ENCODE results near the gene PALD1. TPM values are rescaled to one million over a fixed set of nuclear protein-coding genes. Genes with fewer than 3 reads are reported as not detected.

PALD1 gene
- total and polyA plus RNA-seq, 4 donors: 3.9 to 11.5 (median 8.2) TPM

GRCh38 chr10:70515035-70515667 lies 36.6 kb downstream of the PALD1 start:
- no peak for DNase-seq
- Histone ChIP-seq H3K9me3 (ENCODE audit: control insufficient read depth, low read length) (no peaks in the 10 kb centered on the region), H3K27me3 (ENCODE audit: control insufficient read depth in 1 of 2, insufficient read depth in 2 of 2, low read length in 1 of 2) (no peaks in the 10 kb centered on the region), H3K4me3 (ENCODE audit: low read length in 2 of 2) (no peak overlapping the region), H3K36me3 (ENCODE audit: control insufficient read depth in 1 of 2, insufficient read depth in 2 of 2, low read length in 1 of 2) (no peaks in the 10 kb centered on the region), H3K27ac (ENCODE audit: low read depth in 1 of 2, low read length in 2 of 2) (no peak overlapping the region), H3K4me1 (ENCODE audit: control insufficient read depth in 1 of 2, insufficient read depth in 2 of 2, low read length in 2 of 2) (no peaks in the 10 kb centered on the region)
- WGBS, 2 donors: 93 to 95% methylated on average over 8 of the region's 8 CpGs
- no peak for ATAC-seq (ENCODE audit: low FRiP score)
- intact Hi-C loops (cut with DNase I): no loop called here

- Histone ChIP-seq H3K4me3 (ENCODE audit: low read length in 2 of 2) (no peak overlapping the region), H3K4me1 (ENCODE audit: control insufficient read depth in 1 of 2, insufficient read depth in 2 of 2, low read length in 2 of 2) (no peaks in the 10 kb centered on the region), H3K27ac (ENCODE audit: low read depth in 1 of 2, low read length in 2 of 2) (no peak overlapping the region), H3K27me3 (ENCODE audit: control insufficient read depth in 1 of 2, insufficient read depth in 2 of 2, low read length in 1 of 2) (no peaks in the 10 kb centered on the region), H3K9me3 (ENCODE audit: control insufficient read depth, low read length) (no peaks in the 10 kb centered on the region), H3K36me3 (ENCODE audit: control insufficient read depth in 1 of 2, insufficient read depth in 2 of 2, low read length in 1 of 2) (no peaks in the 10 kb centered on the region)
- no peak for DNase-seq
- WGBS, 2 donors: 89 to 91% methylated on average over 5 of the region's 5 CpGs
- ATAC-seq (ENCODE audit: low FRiP score): no peak
- intact Hi-C loops (cut with DNase I): no loop called here
Observed at GRCh38 chr10:70518695-70519094, 40.1 kb downstream of the PALD1 start.

- 81 to 86% methylated on average over 6 of the region's 6 CpGs for WGBS, 2 donors
- intact Hi-C loops (cut with DNase I): no loop called here
- Histone ChIP-seq H3K27ac (ENCODE audit: low read depth in 1 of 2, low read length in 2 of 2) (no peak overlapping the region), H3K9me3 (ENCODE audit: control insufficient read depth, low read length) (no peaks in the 10 kb centered on the region), H3K27me3 (ENCODE audit: control insufficient read depth in 1 of 2, insufficient read depth in 2 of 2, low read length in 1 of 2) (no peaks in the 10 kb centered on the region), H3K36me3 (ENCODE audit: control insufficient read depth in 1 of 2, insufficient read depth in 2 of 2, low read length in 1 of 2) (no peaks in the 10 kb centered on the region), H3K4me3 (ENCODE audit: low read length in 2 of 2) (no peak overlapping the region), H3K4me1 (ENCODE audit: control insufficient read depth in 1 of 2, insufficient read depth in 2 of 2, low read length in 2 of 2) (no peaks in the 10 kb centered on the region)
- DNase-seq: no peak
- peak; percentile 33 for ATAC-seq (ENCODE audit: low FRiP score)
Observed at GRCh38 chr10:70523057-70523456, 44.5 kb downstream of the PALD1 start.

- no peaks in the 10 kb centered on the region for H3K4me1 ChIP-seq (ENCODE audit: control insufficient read depth in 1 of 2, insufficient read depth in 2 of 2, low read length in 2 of 2)
- no peak overlapping the region for H3K4me3 ChIP-seq (ENCODE audit: low read length in 2 of 2)
- DNase-seq: no peak
- H3K27ac ChIP-seq (ENCODE audit: low read depth in 1 of 2, low read length in 2 of 2): no peak overlapping the region
- 89 to 96% methylated on average over 4 of the region's 4 CpGs for WGBS, 2 donors
- no peak for ATAC-seq (ENCODE audit: low FRiP score)
- intact Hi-C loops (cut with DNase I): no loop called here
- H3K36me3 ChIP-seq (ENCODE audit: control insufficient read depth in 1 of 2, insufficient read depth in 2 of 2, low read length in 1 of 2): no peaks in the 10 kb centered on the region
- no peaks in the 10 kb centered on the region for H3K9me3 ChIP-seq (ENCODE audit: control insufficient read depth, low read length)
- H3K27me3 ChIP-seq (ENCODE audit: control insufficient read depth in 1 of 2, insufficient read depth in 2 of 2, low read length in 1 of 2): no peaks in the 10 kb centered on the region
Observed at GRCh38 chr10:70523549-70523948, 45.0 kb downstream of the PALD1 start.

DNA sequence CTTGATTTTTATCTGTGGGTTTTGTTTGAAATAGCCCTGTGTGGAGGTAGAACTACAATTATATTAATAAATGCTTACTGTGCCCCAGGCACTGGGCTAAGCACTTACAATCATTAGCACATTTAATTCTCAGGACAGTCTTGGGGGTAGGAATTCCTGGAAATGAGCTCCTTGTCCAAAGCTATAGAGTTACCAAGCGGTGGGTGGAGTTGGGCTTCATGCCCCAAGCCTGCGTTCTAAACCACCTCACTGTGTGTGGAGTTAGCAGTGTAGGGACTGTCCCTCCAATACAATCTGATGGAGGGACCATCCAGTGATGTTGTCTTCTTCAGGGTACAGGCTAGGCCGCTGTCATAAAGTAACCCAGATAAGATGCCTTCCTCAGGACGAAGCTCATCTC lies 49.7 kb downstream of the PALD1 start:
- DNase-seq: peak in 1 of 2 donors; percentile 32
- H3K4me1 ChIP-seq (ENCODE audit: control insufficient read depth in 1 of 2, insufficient read depth in 2 of 2, low read length in 2 of 2): no peaks in the 10 kb centered on the region
- H3K36me3 ChIP-seq (ENCODE audit: control insufficient read depth in 1 of 2, insufficient read depth in 2 of 2, low read length in 1 of 2): no peaks in the 10 kb centered on the region
- H3K27ac ChIP-seq (ENCODE audit: low read depth in 1 of 2, low read length in 2 of 2): no peak overlapping the region
- no peak overlapping the region for H3K4me3 ChIP-seq (ENCODE audit: low read length in 2 of 2)
- H3K9me3 ChIP-seq (ENCODE audit: control insufficient read depth, low read length): no peaks in the 10 kb centered on the region
- ATAC-seq (ENCODE audit: low FRiP score): no peak
- 86 to 88% methylated on average over 4 of the region's 4 CpGs for WGBS, 2 donors
- intact Hi-C loops (cut with DNase I): no loop called here
- no peaks in the 10 kb centered on the region for H3K27me3 ChIP-seq (ENCODE audit: control insufficient read depth in 1 of 2, insufficient read depth in 2 of 2, low read length in 1 of 2)

GRCh38 chr10:70528741-70529362 lies 50.3 kb downstream of the PALD1 start:
- H3K36me3 ChIP-seq (ENCODE audit: control insufficient read depth in 1 of 2, insufficient read depth in 2 of 2, low read length in 1 of 2): no peaks in the 10 kb centered on the region
- peak in 1 of 2 donors; percentile 41 for DNase-seq
- WGBS, 2 donors: 75 to 79% methylated on average over 9 to 10 of the region's 10 CpGs
- intact Hi-C loops (cut with DNase I): no loop called here
- no peak overlapping the region for H3K4me3 ChIP-seq (ENCODE audit: low read length in 2 of 2)
- ATAC-seq (ENCODE audit: low FRiP score): no peak
- H3K9me3 ChIP-seq (ENCODE audit: control insufficient read depth, low read length): no peaks in the 10 kb centered on the region
- H3K4me1 ChIP-seq (ENCODE audit: control insufficient read depth in 1 of 2, insufficient read depth in 2 of 2, low read length in 2 of 2): no peaks in the 10 kb centered on the region
- no peaks in the 10 kb centered on the region for H3K27me3 ChIP-seq (ENCODE audit: control insufficient read depth in 1 of 2, insufficient read depth in 2 of 2, low read length in 1 of 2)
- no peak overlapping the region for H3K27ac ChIP-seq (ENCODE audit: low read depth in 1 of 2, low read length in 2 of 2)

DNA sequence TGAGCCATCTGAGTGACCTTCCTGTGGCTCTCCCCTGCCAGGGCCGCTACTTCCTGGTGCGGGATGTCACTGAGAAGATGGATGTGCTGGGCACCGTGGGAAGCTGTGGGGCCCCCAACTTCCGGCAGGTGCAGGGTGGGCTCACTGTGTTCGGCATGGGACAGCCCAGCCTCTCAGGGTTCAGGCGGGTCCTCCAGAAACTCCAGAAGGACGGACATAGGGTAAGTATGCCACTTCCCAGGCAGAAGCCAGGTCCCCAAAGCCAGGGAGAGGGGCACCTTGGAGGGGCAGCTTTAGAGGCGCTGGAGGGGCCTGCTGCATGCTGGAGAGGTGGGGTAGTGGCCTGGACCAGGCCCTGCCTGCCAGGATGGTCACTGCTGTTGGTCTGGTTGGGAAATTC lies 51.3 kb downstream of the PALD1 start:
- intact Hi-C loops (cut with DNase I): no loop called here
- Histone ChIP-seq H3K36me3 (ENCODE audit: control insufficient read depth in 1 of 2, insufficient read depth in 2 of 2, low read length in 1 of 2) (no peaks in the 10 kb centered on the region), H3K9me3 (ENCODE audit: control insufficient read depth, low read length) (no peaks in the 10 kb centered on the region), H3K4me1 (ENCODE audit: control insufficient read depth in 1 of 2, insufficient read depth in 2 of 2, low read length in 2 of 2) (no peaks in the 10 kb centered on the region), H3K27me3 (ENCODE audit: control insufficient read depth in 1 of 2, insufficient read depth in 2 of 2, low read length in 1 of 2) (no peaks in the 10 kb centered on the region), H3K4me3 (ENCODE audit: low read length in 2 of 2) (no peak overlapping the region), H3K27ac (ENCODE audit: low read depth in 1 of 2, low read length in 2 of 2) (no peak overlapping the region)
- 92 to 93% methylated on average over 8 of the region's 8 CpGs for WGBS, 2 donors
- no peak for DNase-seq
- no peak for ATAC-seq (ENCODE audit: low FRiP score)

DNA sequence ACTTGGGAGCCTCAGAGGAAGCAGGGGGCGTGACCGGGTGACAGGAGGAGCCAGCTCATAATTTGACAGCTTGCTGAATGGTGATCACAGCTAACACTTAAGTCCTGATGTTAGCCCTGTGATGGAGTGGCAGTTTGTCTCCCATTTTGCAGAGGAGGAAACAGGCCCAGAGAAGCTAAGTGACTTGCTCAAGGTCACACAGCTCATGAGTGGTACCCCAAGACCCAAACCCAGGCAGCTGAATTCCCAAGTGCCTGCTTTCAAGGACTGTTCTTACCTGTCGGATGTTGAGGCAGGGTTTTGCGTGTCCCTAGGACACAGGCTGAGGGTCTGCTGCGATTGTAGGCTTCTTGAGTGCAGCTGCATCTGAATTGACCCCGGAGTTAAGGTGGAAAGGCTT lies 51.7 kb downstream of the PALD1 start:
- intact Hi-C loops (cut with DNase I): no loop called here
- Histone ChIP-seq H3K4me1 (ENCODE audit: control insufficient read depth in 1 of 2, insufficient read depth in 2 of 2, low read length in 2 of 2) (no peaks in the 10 kb centered on the region), H3K27ac (ENCODE audit: low read depth in 1 of 2, low read length in 2 of 2) (no peak overlapping the region), H3K9me3 (ENCODE audit: control insufficient read depth, low read length) (no peaks in the 10 kb centered on the region), H3K27me3 (ENCODE audit: control insufficient read depth in 1 of 2, insufficient read depth in 2 of 2, low read length in 1 of 2) (no peaks in the 10 kb centered on the region), H3K4me3 (ENCODE audit: low read length in 2 of 2) (no peak overlapping the region), H3K36me3 (ENCODE audit: control insufficient read depth in 1 of 2, insufficient read depth in 2 of 2, low read length in 1 of 2) (no peaks in the 10 kb centered on the region)
- ATAC-seq (ENCODE audit: low FRiP score): no peak
- WGBS, 2 donors: 86 to 98% methylated on average over 6 of the region's 6 CpGs
- DNase-seq: peak in 1 of 2 donors; percentile 26

GRCh38 chr10:70532554-70533188 lies 54.1 kb downstream of the PALD1 start:
- no peak for ATAC-seq (ENCODE audit: low FRiP score)
- intact Hi-C loops (cut with DNase I): no loop called here
- Histone ChIP-seq H3K4me3 (ENCODE audit: low read length in 2 of 2) (no peak overlapping the region), H3K27me3 (ENCODE audit: control insufficient read depth in 1 of 2, insufficient read depth in 2 of 2, low read length in 1 of 2) (no peaks in the 10 kb centered on the region), H3K4me1 (ENCODE audit: control insufficient read depth in 1 of 2, insufficient read depth in 2 of 2, low read length in 2 of 2) (no peaks in the 10 kb centered on the region), H3K9me3 (ENCODE audit: control insufficient read depth, low read length) (no peaks in the 10 kb centered on the region), H3K36me3 (ENCODE audit: control insufficient read depth in 1 of 2, insufficient read depth in 2 of 2, low read length in 1 of 2) (no peaks in the 10 kb centered on the region), H3K27ac (ENCODE audit: low read depth in 1 of 2, low read length in 2 of 2) (no peak overlapping the region)
- WGBS, 2 donors: 93 to 94% methylated on average over 17 of the region's 17 CpGs
- DNase-seq: peak in 1 of 2 donors; percentile 43

Measured in aorta (tissue), 5 donors.